H1 (cell line): Measurements from ENCODE around the gene SMC3. TPM values are rescaled to one million over a fixed set of nuclear protein-coding genes. Genes with fewer than 3 reads are reported as not detected.

ENCODE experiments used
- CHD7 ChIP-seq: fragments of 300-600 bp; sonication (generic); IDR thresholded peaks from 2 replicates; pipeline ENCODE4 v1.7.1; 2012; ENCODE audit warnings: low read length, moderate library complexity, mild to moderate bottlenecking, inconsistent platforms; ENCODE audit not compliant: insufficient replicate concordance
- EGR1 ChIP-seq: IDR thresholded peaks from 2 replicates; pipeline ENCODE4 v1.6.1; 2011; ENCODE audit warnings: low read depth, low read length, borderline replicate concordance
- MAX ChIP-seq: IDR thresholded peaks from 2 replicates; pipeline ENCODE4 v1.6.1; 2012; ENCODE audit warnings: inconsistent platforms
- SP4 ChIP-seq: IDR thresholded peaks from 2 replicates; pipeline ENCODE4 v1.6.1; 2012; ENCODE audit warnings: low read length, inconsistent platforms
- TCF12 ChIP-seq: IDR thresholded peaks from 2 replicates; pipeline ENCODE4 v1.6.1; 2011; ENCODE audit warnings: low read depth, mild to moderate bottlenecking, low read length
- polyA plus RNA-seq, 7 experiments: library from polyadenylated mRNA; depleted of rRNA in 3 of 7; stranded (reverse) in 5 of 7; unstranded in 2 of 7; fragments of >200 nt in 5 of 7; fragments of 200-250 nt in 2 of 7; gene quantifications; 1 replicate in 5 of 7; 2 replicates in 1 of 7; 4 replicates in 1 of 7; pipeline versions ENCODE4 v1.2.1 to v1.2.3, GENCODE V29; 2011 to 2013; ENCODE audit warnings: missing spikeins in 2 of 7, mixed read lengths in 2 of 7
- total RNA-seq: library from RNA; stranded (reverse); fragmentation: NEBNext Ultra II Directional; extraction: Animal tissue kit (Norgen Biotek cat#: 25700); gene quantifications from 2 replicates; pipeline ENCODE4 v1.2.1, GENCODE V29; 2021

SMC3 gene
- total and polyA plus RNA-seq, 2 of the 8 experiments (the other 6 are each of a cell fraction or from before 2014, with no cell fraction given) = 12.7 to 93.4 TPM

- TF ChIP-seq CHD7 (no peak), SP4 (no peak), TCF12 (no peak), MAX (no peak), EGR1 (no peak)
These were observed 39.1 kb upstream of the SMC3 start (continued) for GRCh38 chr10:110528224-110528996.
